K562 (cell line): ENCODE data around the gene PCSK6. TPM values are rescaled to one million over a fixed set of nuclear protein-coding genes. Genes with fewer than 3 reads are reported as not detected.

Source experiments
- CCNT2 ChIP-seq: IDR thresholded peaks from 2 replicates; pipeline ENCODE4 v1.6.1; 2011; ENCODE audit warnings: borderline replicate concordance, low read depth, mild to moderate bottlenecking, moderate library complexity, mixed read lengths, low read length; ENCODE audit not compliant: insufficient read length; ENCODE audit errors: extremely low read depth
- CEBPG ChIP-seq, 3 experiments: fragments of 200-800 bp in 1 of 3; sonication (Bioruptor generic) in 1 of 3; sonication (generic) in 1 of 3; formaldehyde crosslinking in 1 of 3; IDR thresholded peaks in 2 of 3; conservative IDR thresholded peaks in 1 of 3; 2 replicates each; pipeline versions ENCODE4 v1.6.1 to v1.8.0; 2016 to 2022; ENCODE audit warnings: missing compliant biosample characterization in 2 of 3, missing genetic modification characterization in 2 of 3, mild to moderate bottlenecking in 1 of 3, missing genetic modification reagents in 1 of 3
- CHCHD3 ChIP-seq: fragments of 250-450 bp; sonication (Bioruptor Pico); IDR thresholded peaks from 2 replicates; pipeline ENCODE4 v2.1.2; 2022; ENCODE audit warnings: mild to moderate bottlenecking
- CTBP1 ChIP-seq: fragments of 450-650 bp; IDR thresholded peaks from 2 replicates; pipeline ENCODE4 v1.6.1; 2016; ENCODE audit warnings: borderline replicate concordance
- ETS1 ChIP-seq: conservative IDR thresholded peaks from 2 replicates; pipeline ENCODE4 v1.6.1; 2011; ENCODE audit warnings: low read depth, mild to moderate bottlenecking, low read length; ENCODE audit not compliant: control insufficient read depth
- FOS ChIP-seq: IDR thresholded peaks from 3 replicates; pipeline ENCODE4 v1.6.1; 2011; ENCODE audit not compliant: insufficient read length; ENCODE audit errors: extremely low read depth
- HSF4 ChIP-seq: fragments of 250-450 bp; sonication (Bioruptor Pico); IDR thresholded peaks from 2 replicates; pipeline ENCODE4 v2.1.2; 2022; ENCODE audit warnings: mild to moderate bottlenecking, moderate library complexity, borderline replicate concordance
- ILK ChIP-seq: fragments of 450-650 bp; IDR thresholded peaks from 2 replicates; pipeline ENCODE4 v1.6.1; 2016; ENCODE audit warnings: missing genetic modification characterization, low read depth, mild to moderate bottlenecking, missing compliant biosample characterization, moderate library complexity, borderline replicate concordance
- NR0B1 ChIP-seq: fragments of 450-650 bp; IDR thresholded peaks from one replicate; pipeline ENCODE4 v1.6.1; 2018; ENCODE audit warnings: mild to moderate bottlenecking, moderate library complexity; ENCODE audit not compliant: partially characterized antibody
- SAP30 ChIP-seq: fragments of 200-600 bp; sonication (generic); IDR thresholded peaks from 2 replicates; pipeline ENCODE4 v1.6.1; 2012; ENCODE audit warnings: borderline replicate concordance, low read depth, mild to moderate bottlenecking, moderate library complexity, low read length, control low read depth, inconsistent platforms; ENCODE audit not compliant: insufficient read depth, poor library complexity, severe bottlenecking
- XRCC4 ChIP-seq: IDR thresholded peaks from one replicate; pipeline ENCODE4 v1.6.1; 2011; ENCODE audit not compliant: insufficient read depth, insufficient read length; ENCODE audit errors: extremely low read depth
- ZNF124 ChIP-seq: sonication (generic); formaldehyde crosslinking; IDR thresholded peaks from 2 replicates; pipeline ENCODE4 v1.8.1; 2022; ENCODE audit warnings: missing genetic modification reagents
- ZNF184 ChIP-seq: sonication (generic); formaldehyde crosslinking; IDR thresholded peaks from 2 replicates; pipeline ENCODE4 v1.5.0; 2020; ENCODE audit warnings: missing genetic modification reagents
- ZNF316 ChIP-seq: fragments of 450-650 bp; IDR thresholded peaks from 2 replicates; pipeline ENCODE4 v1.6.1; 2016
- ZNF589 ChIP-seq: fragments of 200-800 bp; sonication (Bioruptor generic); IDR thresholded peaks from 2 replicates; pipeline ENCODE4 v1.6.1; 2016; ENCODE audit warnings: low read depth, missing genetic modification characterization, missing compliant biosample characterization
- polyA plus RNA-seq, 8 experiments: library from polyadenylated mRNA; depleted of rRNA in 4 of 8; stranded (reverse) in 5 of 8; unstranded in 3 of 8; fragments of >200 nt; fragmentation: Nextera tagmentation in 2 of 8; fragmentation: Illumina TruSeq in 1 of 8; extraction: Ambion mirVana in 2 of 8; extraction: Trizol in 1 of 8; gene quantifications; 2 replicates each; pipeline versions ENCODE4 v1.2.1 to v1.2.3, GENCODE V29; 2011 to 2014; ENCODE audit warnings: inconsistent platforms in 1 of 8, missing spikeins in 1 of 8
- total RNA-seq, 7 experiments: library from RNA; depleted of rRNA in 6 of 7; stranded (reverse); fragments of >200 nt in 6 of 7; fragmentation: Illumina TruSeq in 2 of 7; extraction: Trizol in 2 of 7; gene quantifications; 2 replicates each; pipeline versions ENCODE4 v1.2.1 to v1.2.3, GENCODE V29; 2011 to 2021; ENCODE audit warnings: low replicate concordance in 1 of 7
- TF ChIP-seq, protein P1 (sequence below): fragments of 450-650 bp; IDR thresholded peaks from 2 replicates; pipeline ENCODE4 v1.6.1; 2016
- TF ChIP-seq, protein P2 (sequence below), 2 experiments: IDR thresholded peaks in 1 of 2; conservative IDR thresholded peaks in 1 of 2; 2 replicates each; pipeline ENCODE4 v1.6.1; 2016; ENCODE audit warnings: low read depth in 2 of 2, mild to moderate bottlenecking in 1 of 2, missing compliant biosample characterization in 1 of 2, missing genetic modification characterization in 1 of 2, moderate library complexity in 1 of 2
- TF ChIP-seq, protein P3 (sequence below): sonication (generic); formaldehyde crosslinking; IDR thresholded peaks from 2 replicates; pipeline ENCODE4 v1.8.1; 2023; ENCODE audit warnings: mild to moderate bottlenecking, missing genetic modification reagents, moderate library complexity

Gene PCSK6
- total and polyA plus RNA-seq, 9 of the 15 experiments (the other 6 are each of a cell fraction or from before 2014, with no cell fraction given): 2.2 to 32.6 (median 14.5) TPM

GRCh38 chr15:101455291-101456025 lies 34.0 kb downstream of the PCSK6 start (continued):
- TF ChIP-seq NR0B1: no peak
- TF ChIP-seq FOS: no peak
- no peak for TF ChIP-seq ZNF589
- TF ChIP-seq ETS1: no peak
- TF ChIP-seq, protein P1, sequence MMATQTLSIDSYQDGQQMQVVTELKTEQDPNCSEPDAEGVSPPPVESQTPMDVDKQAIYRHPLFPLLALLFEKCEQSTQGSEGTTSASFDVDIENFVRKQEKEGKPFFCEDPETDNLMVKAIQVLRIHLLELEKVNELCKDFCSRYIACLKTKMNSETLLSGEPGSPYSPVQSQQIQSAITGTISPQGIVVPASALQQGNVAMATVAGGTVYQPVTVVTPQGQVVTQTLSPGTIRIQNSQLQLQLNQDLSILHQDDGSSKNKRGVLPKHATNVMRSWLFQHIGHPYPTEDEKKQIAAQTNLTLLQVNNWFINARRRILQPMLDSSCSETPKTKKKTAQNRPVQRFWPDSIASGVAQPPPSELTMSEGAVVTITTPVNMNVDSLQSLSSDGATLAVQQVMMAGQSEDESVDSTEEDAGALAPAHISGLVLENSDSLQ: peak; percentile 68
- peak; percentile 77 for TF ChIP-seq CTBP1
- TF ChIP-seq ZNF124: no peak
- no peak for TF ChIP-seq SAP30
- no peak for TF ChIP-seq CCNT2
- TF ChIP-seq, protein P2, sequence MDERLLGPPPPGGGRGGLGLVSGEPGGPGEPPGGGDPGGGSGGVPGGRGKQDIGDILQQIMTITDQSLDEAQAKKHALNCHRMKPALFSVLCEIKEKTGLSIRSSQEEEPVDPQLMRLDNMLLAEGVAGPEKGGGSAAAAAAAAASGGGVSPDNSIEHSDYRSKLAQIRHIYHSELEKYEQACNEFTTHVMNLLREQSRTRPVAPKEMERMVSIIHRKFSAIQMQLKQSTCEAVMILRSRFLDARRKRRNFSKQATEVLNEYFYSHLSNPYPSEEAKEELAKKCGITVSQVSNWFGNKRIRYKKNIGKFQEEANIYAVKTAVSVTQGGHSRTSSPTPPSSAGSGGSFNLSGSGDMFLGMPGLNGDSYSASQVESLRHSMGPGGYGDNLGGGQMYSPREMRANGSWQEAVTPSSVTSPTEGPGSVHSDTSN (CRISPR knock-in tag; IDR thresholded peaks at IDR 0.05; ENCODE audit: low read depth): no peak
- TF ChIP-seq, protein P2 (tag; conservative IDR thresholded peaks at IDR 0.05; ENCODE audit: low read depth): peak; percentile 49
- no peak for TF ChIP-seq ZNF184 (CRISPR knock-in tag)
- no peak for TF ChIP-seq XRCC4
- TF ChIP-seq ILK (tag): no peak
- no peak for TF ChIP-seq CHCHD3
- TF ChIP-seq CEBPG (CRISPR knock-in tag; IDR thresholded peaks at IDR 0.05): no peak
- no peak for TF ChIP-seq CEBPG (tag; conservative IDR thresholded peaks at IDR 0.05 in 1 of 2, IDR thresholded peaks at IDR 0.05 in 1 of 2)
- TF ChIP-seq, protein P3, sequence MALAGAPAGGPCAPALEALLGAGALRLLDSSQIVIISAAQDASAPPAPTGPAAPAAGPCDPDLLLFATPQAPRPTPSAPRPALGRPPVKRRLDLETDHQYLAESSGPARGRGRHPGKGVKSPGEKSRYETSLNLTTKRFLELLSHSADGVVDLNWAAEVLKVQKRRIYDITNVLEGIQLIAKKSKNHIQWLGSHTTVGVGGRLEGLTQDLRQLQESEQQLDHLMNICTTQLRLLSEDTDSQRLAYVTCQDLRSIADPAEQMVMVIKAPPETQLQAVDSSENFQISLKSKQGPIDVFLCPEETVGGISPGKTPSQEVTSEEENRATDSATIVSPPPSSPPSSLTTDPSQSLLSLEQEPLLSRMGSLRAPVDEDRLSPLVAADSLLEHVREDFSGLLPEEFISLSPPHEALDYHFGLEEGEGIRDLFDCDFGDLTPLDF (CRISPR knock-in tag): no peak
- peak; percentile 93 for TF ChIP-seq ZNF316
- no peak for TF ChIP-seq HSF4 (CRISPR knock-in tag)
